Putamen (tissue), 1 donor: ENCODE measurements around the gene CAND2.
"Not testable (repeated sequence)": the region's sequence is repeated elsewhere in the genome, so short reads cannot be mapped to it uniquely, and the experiment has no call there.

Source experiments
- DNase-seq: peaks from one replicate; pipeline ENCODE4 v3.0.0-alpha.2; 2016; ENCODE audit warnings: low spot score

The CAND2 gene

GRCh38 chr3:12771236-12771635, 25.2 kb upstream of the CAND2 start:
- DNase-seq, result no peak

- DNase-seq, result no peak
Measured at GRCh38 chr3:12772462-12772861, 24.0 kb upstream of the CAND2 start.

GRCh38 chr3:12773030-12773709, 23.3 kb upstream of the CAND2 start:
- DNase-seq, result no peak

- DNase-seq, result no peak
Measured at GRCh38 chr3:12773710-12774086, 22.8 kb upstream of the CAND2 start.

- DNase-seq, result no peak
Measured at GRCh38 chr3:12774619-12775018, 21.9 kb upstream of the CAND2 start.

GRCh38 chr3:12775226-12775625, 21.3 kb upstream of the CAND2 start:
- DNase-seq, result no peak

- DNase-seq, result not testable (repeated sequence)
Measured at GRCh38 chr3:12775970-12776369, 20.5 kb upstream of the CAND2 start.

- no peak for DNase-seq
Measured at GRCh38 chr3:12777171-12777570, 19.3 kb upstream of the CAND2 start.

- DNase-seq, result no peak
Measured at GRCh38 chr3:12780751-12781150, 15.7 kb upstream of the CAND2 start.

- DNase-seq, result no peak
Measured at GRCh38 chr3:12782172-12782815, 14.2 kb upstream of the CAND2 start.

- DNase-seq, result no peak
Measured at GRCh38 chr3:12785096-12785495, 11.4 kb upstream of the CAND2 start.

- DNase-seq, result peak; percentile 17
Measured at GRCh38 chr3:12787346-12787745, 9.1 kb upstream of the CAND2 start.

GRCh38 chr3:12787967-12788690, 8.4 kb upstream of the CAND2 start:
- not testable (repeated sequence) for DNase-seq

- no peak for DNase-seq
Measured at GRCh38 chr3:12791430-12791829, 5.0 kb upstream of the CAND2 start.

- no peak for DNase-seq
Measured at GRCh38 chr3:12793701-12794100, 2.8 kb upstream of the CAND2 start.

GRCh38 chr3:12797124-12797891, 828 bp downstream of the CAND2 start:
- DNase-seq, result no peak

GRCh38 chr3:12797892-12798558, 1.5 kb downstream of the CAND2 start:
- no peak for DNase-seq

GRCh38 chr3:12798559-12799179, 2.2 kb downstream of the CAND2 start:
- DNase-seq, result no peak

GRCh38 chr3:12799525-12800440, 3.3 kb downstream of the CAND2 start:
- DNase-seq, result no peak

- DNase-seq, result no peak
Measured at GRCh38 chr3:12803371-12803770, 6.9 kb downstream of the CAND2 start.
